Natural killer cell (primary cell): ENCODE measurements around the gene HMCN2. TPM values are rescaled to one million over a fixed set of nuclear protein-coding genes. Genes with fewer than 3 reads are reported as not detected.

ENCODE experiments used
- ATAC-seq, 3 donors: fragments of 150-1000 bp in 2 of 3; fragments of 200-7000 bp in 1 of 3; cut with Tn5 transposase; 1 replicate in 1 of 3; 2 replicates in 2 of 3; pipeline ENCODE4 v1.10.0; 2021; ENCODE audit warnings: mild to moderate bottlenecking in 2 of 3, moderate library complexity in 2 of 3
- DNase-seq, 2 donors: peaks; one replicate each; pipeline versions ENCODE4 v3.0.0 to v3.0.0-alpha.2; 2013 to 2021; ENCODE audit warnings: mixed read lengths in 1 of 2
- H3K27ac ChIP-seq: one replicate; pipeline ENCODE4 v1.5.1; 2013; ENCODE audit warnings: mild to moderate bottlenecking, low read length
- H3K27me3 ChIP-seq: one replicate; pipeline ENCODE4 v1.6.1; 2013; ENCODE audit warnings: low read length; ENCODE audit not compliant: control insufficient read depth, insufficient read depth
- H3K36me3 ChIP-seq: one replicate; pipeline ENCODE4 v1.6.1; 2013; ENCODE audit warnings: low read length; ENCODE audit not compliant: control insufficient read depth, insufficient read depth
- H3K4me1 ChIP-seq: one replicate; pipeline ENCODE4 v1.6.1; 2013; ENCODE audit warnings: low read length; ENCODE audit not compliant: control insufficient read depth, insufficient read depth
- H3K4me3 ChIP-seq: one replicate; pipeline ENCODE4 v1.5.1; 2013; ENCODE audit warnings: low read length
- H3K9me3 ChIP-seq: one replicate; pipeline ENCODE4 v1.6.1; 2013; ENCODE audit warnings: low read length; ENCODE audit not compliant: control insufficient read depth, insufficient read depth
- H3K27ac Mint-ChIP-seq, 2 donors: one replicate each; pipeline ENCODE4 v1.8.0; 2022; ENCODE audit warnings: mild to moderate bottlenecking in 2 of 2, mixed read lengths in 2 of 2, moderate library complexity in 1 of 2
- H3K27me3 Mint-ChIP-seq, 2 donors: one replicate each; pipeline ENCODE4 v1.8.0; 2022; ENCODE audit warnings: low read depth in 2 of 2, mixed read lengths in 2 of 2
- H3K36me3 Mint-ChIP-seq: one replicate; pipeline ENCODE4 v1.8.0; 2022; ENCODE audit warnings: mixed read lengths
- H3K4me1 Mint-ChIP-seq, 2 donors: one replicate each; pipeline ENCODE4 v1.8.0; 2022; ENCODE audit warnings: mixed read lengths in 2 of 2
- H3K4me3 Mint-ChIP-seq: one replicate; pipeline ENCODE4 v1.8.0; 2022; ENCODE audit warnings: mild to moderate bottlenecking, moderate library complexity, mixed read lengths
- H3K9me3 Mint-ChIP-seq, 2 donors: one replicate each; pipeline ENCODE4 v1.8.0; 2022; ENCODE audit warnings: mixed read lengths in 2 of 2
- WGBS: methylation state at CpG from one replicate; pipeline ENCODE4 v1.1.7; 2013; ENCODE audit warnings: missing lambda C conversion rate; ENCODE audit not compliant: insufficient coverage; 5-methylcytosine and 5-hydroxymethylcytosine counted together
- intact Hi-C: fragments of 100-400 bp; cut with micrococcal nuclease; formaldehyde crosslinking; loops from one replicate; pipeline ENCODE4 v1.14.2; 2022
- total RNA-seq, 4 donors: library from RNA; stranded (reverse); fragments of 120-200 nt in 1 of 4; gene quantifications; one replicate each; pipeline versions ENCODE4 v1.2.3 to v1.2.4, GENCODE V29; 2013 to 2022
- TF ChIP-seq, protein P1 (sequence below): fragments of 200-600 bp; IDR thresholded peaks from one replicate; pipeline ENCODE4 v1.8.0; 2022; ENCODE audit warnings: antibody characterized with exemption

The HMCN2 gene
- total RNA-seq, 3 donors from 2014 or later (not counting 1 experiment from before 2014, with no cell fraction given): not detected

DNA sequence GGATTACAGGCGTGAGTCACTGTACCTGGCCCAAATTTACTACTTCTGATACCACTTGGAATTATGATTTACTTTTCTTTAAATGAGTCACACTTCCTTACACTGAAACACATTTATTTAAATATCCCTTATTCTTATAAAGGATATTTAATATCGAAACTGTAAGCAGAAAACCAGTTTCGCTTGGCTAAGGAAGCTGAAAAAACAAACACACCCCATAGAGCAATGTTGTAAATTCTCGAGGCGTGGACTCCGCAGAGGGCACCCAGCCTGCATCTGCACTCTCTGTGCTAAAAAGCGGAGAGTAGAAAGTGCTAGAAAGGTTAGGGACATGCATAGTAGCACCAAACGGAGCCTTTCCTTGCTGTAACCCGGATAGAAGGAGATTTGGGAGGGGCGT, 86.5 kb downstream of the HMCN2 start:
- H3K27ac ChIP-seq: no peak overlapping the region
- H3K27me3 Mint-ChIP-seq: no peaks in the 10 kb centered on the region
- WGBS: 91% methylated on average over 9 of the region's 10 CpGs

DNA sequence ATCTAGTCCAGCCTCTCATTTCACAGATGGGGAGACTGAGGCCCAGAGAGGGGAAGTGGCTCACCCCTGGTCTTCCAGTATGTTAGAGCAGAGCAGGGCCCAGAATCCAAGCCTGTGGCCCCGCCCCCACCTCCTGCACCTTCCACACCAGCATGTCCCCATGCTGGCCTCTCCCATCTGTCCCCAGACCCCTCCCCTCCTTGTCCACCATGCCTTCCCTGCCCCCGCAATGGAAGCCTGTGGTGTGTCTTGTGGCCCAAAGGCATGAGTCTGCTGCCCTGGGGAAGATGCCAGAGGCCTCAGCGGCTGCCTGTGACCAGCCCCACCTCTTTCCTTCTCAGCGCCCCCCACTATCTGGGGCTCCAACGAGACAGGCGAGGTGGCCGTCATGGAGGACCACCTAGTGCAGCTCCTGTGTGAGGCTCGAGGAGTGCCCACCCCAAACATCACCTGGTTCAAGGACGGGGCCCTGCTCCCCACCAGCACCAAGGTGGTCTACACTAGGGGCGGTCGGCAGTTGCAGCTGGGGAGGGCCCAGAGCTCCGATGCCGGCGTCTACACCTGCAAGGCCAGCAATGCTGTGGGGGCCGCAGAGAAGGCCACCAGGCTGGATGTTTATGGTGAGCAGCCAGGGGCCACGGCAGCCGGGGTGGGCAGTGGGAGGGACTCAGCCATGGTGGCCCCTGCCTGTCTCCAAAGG, 87.2 kb downstream of the HMCN2 start:
- Mint-ChIP-seq H3K27ac (no peak overlapping the region), H3K36me3 (no peaks in the 10 kb centered on the region), H3K9me3 (no peaks in the 10 kb centered on the region), H3K27me3 (no peaks in the 10 kb centered on the region), H3K4me3 (no peak overlapping the region), H3K4me1 (no peaks in the 10 kb centered on the region)
- WGBS: 88% methylated on average over 17 of the region's 17 CpGs
- Histone ChIP-seq H3K4me1 (no peaks in the 10 kb centered on the region), H3K27ac (no peak overlapping the region), H3K9me3 (no peaks in the 10 kb centered on the region), H3K4me3 (no peak overlapping the region), H3K36me3 (no peaks in the 10 kb centered on the region), H3K27me3 (no peaks in the 10 kb centered on the region)
- ATAC-seq (no peak), DNase-seq (no peak)
- TF ChIP-seq, protein P1, sequence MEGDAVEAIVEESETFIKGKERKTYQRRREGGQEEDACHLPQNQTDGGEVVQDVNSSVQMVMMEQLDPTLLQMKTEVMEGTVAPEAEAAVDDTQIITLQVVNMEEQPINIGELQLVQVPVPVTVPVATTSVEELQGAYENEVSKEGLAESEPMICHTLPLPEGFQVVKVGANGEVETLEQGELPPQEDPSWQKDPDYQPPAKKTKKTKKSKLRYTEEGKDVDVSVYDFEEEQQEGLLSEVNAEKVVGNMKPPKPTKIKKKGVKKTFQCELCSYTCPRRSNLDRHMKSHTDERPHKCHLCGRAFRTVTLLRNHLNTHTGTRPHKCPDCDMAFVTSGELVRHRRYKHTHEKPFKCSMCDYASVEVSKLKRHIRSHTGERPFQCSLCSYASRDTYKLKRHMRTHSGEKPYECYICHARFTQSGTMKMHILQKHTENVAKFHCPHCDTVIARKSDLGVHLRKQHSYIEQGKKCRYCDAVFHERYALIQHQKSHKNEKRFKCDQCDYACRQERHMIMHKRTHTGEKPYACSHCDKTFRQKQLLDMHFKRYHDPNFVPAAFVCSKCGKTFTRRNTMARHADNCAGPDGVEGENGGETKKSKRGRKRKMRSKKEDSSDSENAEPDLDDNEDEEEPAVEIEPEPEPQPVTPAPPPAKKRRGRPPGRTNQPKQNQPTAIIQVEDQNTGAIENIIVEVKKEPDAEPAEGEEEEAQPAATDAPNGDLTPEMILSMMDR: no peak
- intact Hi-C loops: no loop called here

More for the DNA sequence above, 86.5 kb downstream of the HMCN2 start:
- intact Hi-C loops: no loop called here
- no peak overlapping the region for H3K27ac Mint-ChIP-seq
- ATAC-seq: no peak
- Histone ChIP-seq H3K4me1 (no peaks in the 10 kb centered on the region), H3K4me3 (no peak overlapping the region), H3K36me3 (no peaks in the 10 kb centered on the region), H3K27me3 (no peaks in the 10 kb centered on the region), H3K9me3 (no peaks in the 10 kb centered on the region)
- no peaks in the 10 kb centered on the region for H3K4me1 Mint-ChIP-seq
- H3K9me3 Mint-ChIP-seq: no peaks in the 10 kb centered on the region
- no peak for DNase-seq
- TF ChIP-seq, protein P1: no peak
- no peaks in the 10 kb centered on the region for H3K36me3 Mint-ChIP-seq
- H3K4me3 Mint-ChIP-seq: no peak overlapping the region

DNA sequence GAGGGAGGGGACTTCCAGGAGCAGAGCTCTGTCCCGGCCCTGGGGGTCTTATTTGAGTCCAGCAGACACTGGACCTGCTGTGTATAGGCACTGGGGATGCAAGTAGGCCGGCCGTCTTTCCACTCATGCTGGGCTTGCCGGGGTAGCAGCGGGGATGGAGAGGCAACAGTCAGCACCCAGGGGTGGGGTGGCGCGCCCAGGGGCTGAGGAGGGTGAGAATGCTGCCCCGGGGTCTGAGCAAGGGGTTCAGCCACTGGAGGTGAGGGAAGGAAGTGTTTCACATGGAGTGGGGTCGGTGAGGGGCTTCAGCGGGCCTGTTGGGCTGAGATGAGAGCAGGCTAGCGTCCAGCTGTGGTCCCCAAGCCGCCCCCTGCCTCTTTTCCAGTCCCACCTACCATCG, 88.8 kb downstream of the HMCN2 start:
- TF ChIP-seq, protein P1: no peak
- H3K36me3 ChIP-seq: no peaks in the 10 kb centered on the region
- 81% methylated on average over 13 of the region's 13 CpGs for WGBS
- no peak overlapping the region for H3K4me3 Mint-ChIP-seq
- intact Hi-C loops: no loop called here
- H3K27me3 Mint-ChIP-seq: no peaks in the 10 kb centered on the region
- H3K4me1 ChIP-seq: no peaks in the 10 kb centered on the region
- no peak for ATAC-seq
- no peaks in the 10 kb centered on the region for H3K27me3 ChIP-seq
- no peaks in the 10 kb centered on the region for H3K9me3 Mint-ChIP-seq
- H3K9me3 ChIP-seq: no peaks in the 10 kb centered on the region
- no peak overlapping the region for H3K4me3 ChIP-seq
- H3K27ac Mint-ChIP-seq: no peak overlapping the region
- H3K4me1 Mint-ChIP-seq: no peaks in the 10 kb centered on the region
- H3K36me3 Mint-ChIP-seq: no peaks in the 10 kb centered on the region
- H3K27ac ChIP-seq: no peak overlapping the region
- no peak for DNase-seq

DNA sequence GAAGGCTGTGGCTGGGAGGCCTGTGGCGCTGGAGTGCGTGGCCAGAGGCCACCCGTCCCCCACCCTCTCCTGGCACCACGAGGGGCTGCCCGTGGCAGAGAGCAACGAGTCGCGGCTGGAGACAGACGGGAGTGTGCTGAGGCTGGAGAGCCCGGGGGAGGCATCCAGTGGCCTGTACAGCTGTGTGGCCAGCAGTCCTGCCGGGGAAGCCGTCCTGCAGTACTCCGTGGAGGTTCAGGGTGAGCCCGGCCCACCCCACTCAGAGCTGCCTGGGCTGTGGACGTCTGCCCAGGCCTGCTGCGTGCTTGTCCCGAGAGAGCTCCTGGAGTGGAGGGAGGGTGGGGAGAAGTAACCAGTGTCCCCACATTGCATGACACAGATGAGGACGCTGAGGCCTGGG, 89.2 kb downstream of the HMCN2 start:
- no peaks in the 10 kb centered on the region for H3K4me1 ChIP-seq
- TF ChIP-seq, protein P1: no peak
- intact Hi-C loops: no loop called here
- no peaks in the 10 kb centered on the region for H3K9me3 ChIP-seq
- H3K4me3 Mint-ChIP-seq: no peak overlapping the region
- no peak overlapping the region for H3K27ac ChIP-seq
- no peak overlapping the region for H3K4me3 ChIP-seq
- H3K4me1 Mint-ChIP-seq: no peaks in the 10 kb centered on the region
- no peaks in the 10 kb centered on the region for H3K36me3 Mint-ChIP-seq
- no peaks in the 10 kb centered on the region for H3K36me3 ChIP-seq
- 92% methylated on average over 18 of the region's 18 CpGs for WGBS
- DNase-seq (no peak), ATAC-seq (no peak)
- H3K27me3 Mint-ChIP-seq: no peaks in the 10 kb centered on the region
- no peak overlapping the region for H3K27ac Mint-ChIP-seq
- H3K9me3 Mint-ChIP-seq: no peaks in the 10 kb centered on the region
- H3K27me3 ChIP-seq: no peaks in the 10 kb centered on the region
